NCI-H1105 (cell line): ENCODE measurements around the gene CAMK4.
"Not testable (repeated sequence)": the region's sequence is repeated elsewhere in the genome, so short reads cannot be mapped to it uniquely, and the experiment has no call there.

Experiments used
- DNase-seq: peaks from one replicate; lab custom pipeline; 2025; lab: John Stamatoyannopoulos, UW

Gene CAMK4

DNA sequence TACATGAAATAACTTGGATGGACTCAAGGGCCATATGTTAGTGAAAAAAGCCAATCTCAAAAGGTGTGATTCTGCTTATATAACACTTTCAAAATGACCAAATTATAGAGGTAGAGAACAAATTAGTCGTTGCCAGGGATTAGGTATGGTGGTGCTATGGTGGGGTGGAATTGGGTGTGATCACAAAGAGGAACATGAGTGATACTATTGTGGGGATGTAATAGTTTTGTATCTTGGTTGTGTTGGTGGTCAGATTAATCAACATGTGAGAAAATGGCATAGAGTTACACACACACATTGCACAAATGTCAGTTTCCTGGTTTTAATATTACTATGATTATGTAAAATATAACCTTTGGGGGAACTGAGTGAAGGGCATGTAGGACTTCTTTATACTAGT lies 31.9 kb downstream of the CAMK4 start:
- DNase-seq: no peak

DNA sequence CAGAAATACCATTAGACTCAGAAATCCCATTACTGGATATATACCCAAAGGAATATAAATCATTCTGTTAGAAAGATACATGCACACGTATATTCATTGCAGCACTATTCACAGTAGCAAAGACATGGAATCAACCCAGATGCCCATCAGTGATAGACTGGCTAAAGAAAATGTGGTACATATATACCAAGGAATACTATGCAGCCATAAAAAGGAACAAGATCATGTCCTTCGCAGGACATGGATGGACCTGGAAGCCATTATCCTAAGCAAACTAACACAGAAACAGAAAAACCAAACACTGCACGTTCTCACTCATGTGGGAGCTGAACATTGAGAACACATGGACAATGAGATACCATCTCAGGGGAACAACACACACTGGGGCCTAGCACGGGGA lies 33.4 kb downstream of the CAMK4 start:
- DNase-seq: not testable (repeated sequence)

DNA sequence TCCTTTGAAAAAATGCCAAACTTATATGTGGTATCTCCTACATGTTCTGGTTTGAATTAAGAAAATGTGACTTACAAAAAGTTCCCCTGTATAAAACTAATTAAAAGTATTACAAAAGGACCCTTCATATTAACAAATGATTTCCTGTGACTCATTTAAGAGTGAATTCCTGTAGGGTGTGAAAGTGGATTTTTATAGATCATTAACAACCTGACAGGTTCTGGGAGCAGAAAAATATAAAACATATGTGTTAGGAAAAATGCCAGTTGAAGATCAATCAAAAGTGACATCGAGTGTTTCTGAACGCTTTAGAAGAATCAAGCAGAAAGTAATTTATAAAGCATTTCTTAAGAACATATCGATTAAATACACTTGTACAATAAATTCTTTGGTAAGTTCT lies 35.5 kb downstream of the CAMK4 start:
- no peak for DNase-seq

DNA sequence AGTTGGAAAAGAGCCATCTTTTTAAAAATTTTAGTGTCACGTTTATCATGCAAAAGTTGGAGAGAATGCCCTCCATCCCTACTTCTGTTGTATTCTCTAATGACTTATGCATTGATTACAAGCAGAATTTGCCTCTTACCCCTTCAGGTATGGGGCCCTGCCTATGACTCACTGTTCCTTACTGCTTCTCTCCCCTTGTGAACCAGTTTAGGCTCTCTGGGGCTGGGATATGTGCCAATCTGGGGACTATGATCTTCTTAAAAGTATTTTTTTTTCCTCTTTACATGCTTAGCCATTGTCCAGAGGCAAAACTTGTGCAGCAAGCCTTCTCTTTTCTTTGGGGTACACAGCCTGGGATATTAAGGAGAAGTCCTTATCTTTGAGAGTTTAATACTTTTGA lies 37.4 kb downstream of the CAMK4 start:
- no peak for DNase-seq

DNA sequence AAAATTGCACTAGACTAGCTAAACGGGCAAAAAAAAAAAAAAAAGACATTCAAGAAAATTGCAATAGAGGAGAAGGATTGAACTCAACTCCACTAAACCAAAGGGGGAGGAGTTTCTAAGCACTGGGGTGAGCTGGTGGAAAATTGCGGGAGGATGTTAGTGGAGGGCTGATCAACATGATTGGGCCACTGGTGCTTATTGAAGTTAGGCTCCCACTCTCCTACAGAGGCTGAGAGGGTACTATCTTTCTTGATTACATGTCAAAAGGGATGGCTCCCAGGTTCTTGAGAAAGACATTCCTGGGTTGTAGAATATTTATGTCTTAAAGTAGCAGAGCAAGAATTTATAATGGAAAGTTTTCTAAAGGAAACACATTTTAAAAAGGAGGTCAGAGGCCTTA lies 38.0 kb downstream of the CAMK4 start:
- no peak for DNase-seq

DNA sequence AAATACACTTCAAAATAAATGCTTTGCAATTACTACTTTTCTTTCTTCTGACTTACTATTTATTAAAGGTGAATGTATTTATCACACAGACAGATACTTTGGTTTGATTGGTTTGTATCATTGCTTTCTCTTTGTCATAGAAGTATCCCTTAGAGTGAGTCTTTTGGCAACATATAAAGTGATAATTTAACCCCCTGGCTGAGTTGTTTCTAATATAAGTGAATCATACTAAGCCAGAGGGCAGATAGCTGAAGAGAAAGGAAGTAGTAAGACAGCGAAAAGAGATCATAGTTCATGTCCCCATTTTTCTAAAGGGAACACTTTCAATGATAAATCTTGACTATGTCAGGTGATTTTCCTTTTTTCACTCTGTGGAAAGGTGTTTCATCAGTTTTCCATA lies 38.6 kb downstream of the CAMK4 start:
- no peak for DNase-seq

DNA sequence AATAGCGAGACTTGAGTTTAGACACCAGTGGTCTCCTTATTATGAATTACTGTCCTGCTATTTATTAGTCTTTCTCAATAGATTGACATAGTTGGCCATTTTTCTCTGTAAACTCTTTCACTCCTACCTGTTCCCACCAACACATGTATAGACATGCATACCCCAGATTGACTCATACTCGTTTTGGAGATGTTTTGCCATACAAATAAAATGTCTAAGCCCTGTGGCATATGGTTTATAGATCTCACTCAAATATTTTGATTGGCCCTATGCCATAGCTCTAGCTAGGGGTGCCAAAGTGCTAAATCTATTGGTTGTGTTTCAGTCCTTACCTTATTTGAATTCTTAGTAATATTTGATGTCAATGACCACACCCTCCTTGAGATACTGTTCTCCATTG lies 42.3 kb downstream of the CAMK4 start:
- DNase-seq: no peak

DNA sequence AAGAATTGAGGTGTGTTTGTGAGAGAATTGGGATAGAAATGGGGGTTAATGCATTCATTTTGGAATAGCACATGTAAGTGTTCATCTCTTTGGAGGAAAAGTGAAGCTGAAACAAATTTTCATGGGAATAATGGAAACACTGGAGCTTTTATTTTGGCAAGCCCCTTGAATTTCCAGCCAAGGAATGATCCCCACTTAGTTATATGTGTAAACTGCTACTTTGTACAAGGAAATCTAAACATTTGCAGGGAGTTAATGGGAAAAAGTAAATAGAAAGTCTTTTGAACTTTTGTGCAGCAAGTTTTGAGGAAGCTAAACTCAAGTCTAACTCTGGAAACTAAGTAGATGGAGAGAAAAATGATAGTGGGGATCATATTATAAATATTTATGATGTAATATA lies 44.1 kb downstream of the CAMK4 start:
- no peak for DNase-seq

DNA sequence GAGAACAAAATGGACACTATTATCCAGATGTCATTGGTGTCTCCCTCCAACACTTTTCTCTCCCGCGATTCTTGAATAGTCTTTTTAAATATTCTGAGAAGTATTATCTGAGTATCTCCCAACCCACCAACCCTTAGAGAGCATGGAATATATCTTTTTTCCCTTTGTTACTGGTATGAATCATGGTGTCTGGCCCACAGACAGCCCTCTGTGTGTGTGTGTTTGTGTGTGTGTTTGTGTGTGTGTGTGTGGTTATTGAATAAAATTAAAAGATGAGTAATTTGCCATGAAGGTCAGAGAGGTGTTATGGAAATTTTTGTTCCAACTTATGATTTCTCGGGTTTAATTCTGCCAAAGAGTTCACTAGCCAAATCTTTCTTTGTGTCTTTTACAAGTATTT lies 47.7 kb downstream of the CAMK4 start:
- DNase-seq: no peak

DNA sequence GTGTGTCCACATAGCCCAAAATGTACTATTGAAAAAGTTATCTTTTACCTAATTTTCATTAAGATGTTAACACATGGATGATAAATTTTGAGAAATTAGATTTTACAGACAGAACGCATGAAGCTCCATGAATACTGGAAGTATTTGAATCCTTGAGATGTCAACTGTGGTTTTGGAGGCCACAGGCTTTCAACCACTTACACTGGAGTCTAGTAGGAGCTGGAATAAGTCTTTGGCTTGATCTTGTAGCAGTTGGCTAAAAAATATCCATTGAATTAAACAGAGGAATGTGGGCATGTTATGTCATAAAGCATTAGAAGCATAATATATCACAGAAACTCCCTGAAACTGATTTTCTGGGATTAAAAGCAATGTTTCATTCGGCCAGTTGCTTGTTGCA lies 52.9 kb downstream of the CAMK4 start:
- DNase-seq: no peak

DNA sequence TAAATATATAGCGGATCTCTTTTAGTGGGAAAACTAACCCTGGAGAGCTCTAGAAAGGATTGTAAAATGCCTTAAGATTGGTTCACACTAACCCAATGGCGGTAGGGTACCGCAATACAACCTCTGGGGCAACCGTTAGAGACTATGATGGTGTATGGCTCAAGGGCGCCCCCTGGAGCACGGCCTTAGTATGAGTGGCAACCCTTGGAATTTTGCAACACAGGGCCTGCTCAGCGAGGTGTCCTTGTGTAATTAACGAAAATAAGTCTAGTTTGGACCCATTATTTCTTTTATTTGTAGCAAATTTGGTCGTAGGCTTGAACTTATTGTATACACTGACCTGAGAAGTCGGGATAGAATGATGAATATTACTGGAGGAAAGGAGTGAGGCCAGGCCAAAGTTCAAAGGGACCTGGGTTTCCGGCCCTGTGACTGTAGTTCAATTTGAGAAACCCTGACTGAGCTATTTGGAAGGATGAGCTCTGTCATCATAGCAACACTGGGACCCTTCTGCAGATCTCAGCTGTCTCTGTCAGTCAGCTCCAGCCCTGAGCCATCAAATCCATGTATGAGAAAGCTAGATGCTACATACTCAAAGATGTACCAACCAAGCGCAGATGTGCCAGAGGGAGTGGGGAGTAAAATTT lies 54.8 kb downstream of the CAMK4 start:
- no peak for DNase-seq

DNA sequence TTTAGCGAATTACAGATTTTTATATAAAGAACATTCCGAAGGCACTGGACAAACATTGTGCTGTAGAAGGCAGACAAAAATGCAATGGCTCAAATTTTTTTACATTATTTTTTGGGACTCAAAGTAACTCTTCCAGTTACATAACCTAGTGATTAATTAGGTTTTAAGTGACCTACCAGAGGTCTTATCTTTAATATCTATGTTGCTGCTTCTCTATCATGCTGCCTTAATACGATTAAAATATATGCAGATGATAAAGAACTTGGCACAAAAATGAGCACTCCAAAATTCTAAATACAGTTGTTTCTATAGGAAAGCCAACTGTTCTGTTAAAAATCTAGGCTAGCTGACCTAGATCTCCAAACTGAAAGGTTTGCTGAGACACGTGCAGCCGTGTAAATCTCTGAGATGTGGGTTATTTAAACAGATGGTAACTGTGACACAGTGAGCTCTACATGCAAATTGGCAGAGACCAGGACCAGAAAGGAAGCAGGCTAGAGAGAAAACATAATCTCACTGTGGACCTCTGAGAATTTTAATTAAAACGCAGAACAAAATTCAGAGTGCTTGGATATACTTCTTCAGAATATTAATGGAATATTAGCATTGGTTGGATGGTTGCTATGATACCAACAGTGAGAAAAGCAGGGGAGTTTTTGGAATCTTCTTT lies 56.2 kb downstream of the CAMK4 start:
- no peak for DNase-seq

DNA sequence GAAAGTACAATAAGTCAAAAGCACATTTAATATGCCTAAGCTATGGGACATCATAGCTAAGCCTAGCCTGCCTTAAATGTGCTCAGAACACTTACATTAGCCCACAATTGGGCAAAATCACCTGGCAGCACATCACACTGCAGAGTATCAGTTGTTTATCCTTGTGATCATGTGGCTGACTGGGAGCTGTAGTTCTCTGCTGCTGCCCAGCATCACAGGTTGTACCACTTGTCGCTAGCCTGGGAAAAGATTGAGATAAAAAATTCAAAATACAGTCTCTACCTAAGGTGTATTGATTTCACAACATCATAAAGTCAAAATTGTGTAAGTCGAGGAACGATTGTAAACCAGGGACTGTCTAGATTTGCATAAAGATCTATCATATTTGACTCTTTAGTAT lies 58.6 kb downstream of the CAMK4 start:
- no peak for DNase-seq

DNA sequence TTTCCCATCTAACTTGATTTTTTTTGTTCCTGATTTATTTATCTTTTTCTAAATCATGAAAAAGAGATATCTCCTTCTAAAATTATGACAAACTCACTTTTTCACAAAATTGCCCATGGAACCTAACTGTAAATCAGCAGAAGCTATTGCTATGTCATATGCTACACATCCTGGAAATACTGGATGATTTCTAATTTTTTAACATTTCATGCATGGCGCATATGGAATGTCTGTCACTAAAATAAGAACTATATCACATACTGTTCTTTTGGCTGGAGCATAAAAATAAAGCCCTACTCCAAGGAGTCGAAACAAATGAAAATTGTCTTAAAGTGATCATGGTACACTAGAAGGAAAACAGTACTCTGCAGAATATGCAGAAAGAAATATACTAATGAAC lies 60.6 kb downstream of the CAMK4 start:
- no peak for DNase-seq

DNA sequence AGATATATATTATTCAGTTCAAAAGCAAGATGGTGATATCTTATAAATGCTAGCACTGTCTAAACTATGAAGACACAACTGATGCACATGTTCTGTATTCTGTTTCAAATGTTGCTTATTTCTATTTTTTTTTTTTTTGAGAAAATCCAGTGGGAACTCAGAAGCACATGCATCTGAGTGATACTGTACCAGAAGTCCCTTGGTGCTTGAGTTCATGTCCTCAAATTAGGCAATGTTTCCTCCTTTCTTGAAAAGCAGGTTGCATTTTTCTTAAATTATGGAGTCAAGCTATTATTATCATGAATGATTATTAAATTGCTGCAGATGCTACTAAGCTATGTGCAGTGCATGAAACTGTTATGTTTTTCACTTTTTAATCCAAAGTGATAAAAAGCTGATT lies 70.4 kb downstream of the CAMK4 start:
- DNase-seq: no peak

DNA sequence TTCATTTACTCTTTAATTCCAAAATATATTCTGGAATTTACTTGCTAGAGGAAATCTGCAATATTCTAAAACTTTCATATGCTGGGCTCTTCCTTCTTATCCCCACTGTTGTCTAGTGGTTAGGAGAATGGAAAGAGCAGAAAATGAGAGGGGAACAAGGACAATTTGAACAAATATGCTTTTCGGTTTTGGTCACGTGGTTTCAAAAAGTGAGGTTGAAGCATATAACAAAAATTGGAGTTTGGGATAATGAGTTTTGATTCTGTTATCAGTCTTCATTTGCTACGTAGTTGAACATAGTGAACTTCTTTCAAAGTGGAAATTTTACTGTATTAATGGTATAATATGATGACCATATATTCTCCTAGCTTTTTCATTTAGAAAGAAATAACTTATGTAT lies 71.5 kb downstream of the CAMK4 start:
- no peak for DNase-seq

DNA sequence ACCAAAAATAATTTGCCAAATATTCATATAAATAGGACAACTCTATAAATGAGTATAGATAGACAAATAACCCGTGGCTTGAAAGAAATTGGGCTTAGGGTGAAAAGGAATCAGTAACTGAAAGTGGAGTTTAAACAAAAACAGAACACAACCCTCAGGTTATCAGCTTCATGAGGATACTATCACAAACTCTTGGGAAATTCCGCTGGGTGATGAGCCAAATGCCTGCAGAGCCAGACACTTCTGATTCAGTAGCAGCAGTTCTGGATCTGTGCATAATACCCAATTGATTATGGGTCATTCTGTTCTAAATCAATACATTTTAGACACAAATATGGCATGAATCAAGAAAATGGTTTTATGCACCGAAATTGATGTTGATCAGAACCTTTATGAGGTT lies 72.4 kb downstream of the CAMK4 start:
- no peak for DNase-seq

DNA sequence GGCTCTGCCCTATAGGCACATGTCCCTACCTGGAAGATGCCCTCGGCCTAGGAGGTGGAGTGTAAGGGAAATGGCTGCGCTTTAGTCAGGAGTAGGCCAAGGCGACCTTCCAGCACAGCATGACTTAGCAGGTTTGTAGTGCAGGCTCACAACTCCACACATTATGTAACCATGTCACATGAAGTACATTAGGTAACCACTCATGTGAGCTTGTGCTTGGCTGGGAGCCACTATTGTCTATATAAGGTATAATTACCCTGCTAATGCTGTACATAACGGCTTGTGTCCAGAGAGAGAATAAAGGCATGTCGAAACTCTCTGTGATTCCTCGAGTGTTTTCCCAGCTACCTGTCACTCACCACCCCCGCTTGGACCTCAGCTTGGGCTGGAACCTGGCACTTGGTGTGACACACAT lies 74.9 kb downstream of the CAMK4 start:
- no peak for DNase-seq

DNA sequence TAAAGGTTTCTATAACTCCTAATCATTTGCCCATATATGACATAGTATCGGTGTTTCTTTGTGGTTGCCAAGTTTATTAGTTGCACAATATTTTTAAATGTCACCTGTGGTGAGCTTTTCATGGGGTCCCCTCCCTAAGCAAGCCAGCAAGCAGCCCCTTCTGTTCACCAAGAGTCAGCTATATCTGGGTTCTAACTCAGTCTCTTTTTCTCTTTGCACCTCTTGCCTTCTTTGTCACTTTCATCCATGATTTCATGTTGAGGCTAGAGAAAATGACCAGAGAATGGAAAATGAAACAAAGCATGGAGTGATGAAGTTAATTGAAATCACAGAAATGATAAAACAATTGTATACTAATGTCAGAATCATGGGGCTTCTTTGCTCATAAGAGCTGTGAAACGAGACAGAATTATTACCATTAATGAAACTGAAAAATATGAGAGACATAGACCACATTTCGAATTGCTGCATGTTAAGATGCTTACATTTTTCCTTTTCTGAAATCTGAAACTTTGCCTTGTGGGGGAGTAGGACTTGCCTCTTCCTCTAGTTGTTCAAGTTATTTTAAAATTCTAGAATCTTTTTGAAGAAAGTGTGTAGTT lies 75.7 kb downstream of the CAMK4 start:
- no peak for DNase-seq

DNA sequence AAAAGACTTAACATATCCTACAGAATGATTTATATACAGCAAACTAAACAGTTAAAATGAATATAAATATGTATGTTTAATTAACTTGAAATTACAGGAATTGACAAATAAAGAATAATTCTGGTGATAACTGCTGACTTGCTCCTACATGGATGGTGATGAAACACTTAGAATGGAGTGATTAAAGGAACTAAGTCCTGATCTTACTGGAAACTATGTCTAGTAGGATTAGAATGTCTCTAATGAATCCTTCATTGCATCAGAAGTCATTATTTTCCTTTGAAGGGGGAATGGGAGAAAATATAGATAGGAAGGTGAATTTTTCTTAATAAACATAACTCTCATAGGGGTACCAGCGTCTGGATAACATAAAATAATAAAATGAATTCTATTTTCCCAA lies 77.1 kb downstream of the CAMK4 start:
- no peak for DNase-seq

DNA sequence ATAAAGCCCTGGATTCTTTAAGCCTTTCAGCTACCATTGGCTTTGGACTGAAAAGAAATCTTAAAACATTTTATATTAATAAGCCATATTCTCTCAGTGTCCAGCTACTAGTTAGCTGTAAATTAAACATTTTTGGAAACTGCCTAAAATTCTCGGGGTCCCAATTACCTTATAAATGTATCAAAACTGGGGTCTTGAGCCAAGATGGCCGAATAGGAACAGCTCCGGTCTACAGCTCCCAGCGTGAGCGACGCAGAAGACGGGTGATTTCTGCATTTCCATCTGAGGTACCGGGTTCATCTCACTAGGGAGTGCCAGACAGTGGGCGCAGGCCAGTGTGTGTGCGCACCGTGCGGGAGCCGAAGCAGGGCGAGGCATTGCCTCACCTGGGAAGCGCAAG lies 77.9 kb downstream of the CAMK4 start:
- DNase-seq: not testable (repeated sequence)

DNA sequence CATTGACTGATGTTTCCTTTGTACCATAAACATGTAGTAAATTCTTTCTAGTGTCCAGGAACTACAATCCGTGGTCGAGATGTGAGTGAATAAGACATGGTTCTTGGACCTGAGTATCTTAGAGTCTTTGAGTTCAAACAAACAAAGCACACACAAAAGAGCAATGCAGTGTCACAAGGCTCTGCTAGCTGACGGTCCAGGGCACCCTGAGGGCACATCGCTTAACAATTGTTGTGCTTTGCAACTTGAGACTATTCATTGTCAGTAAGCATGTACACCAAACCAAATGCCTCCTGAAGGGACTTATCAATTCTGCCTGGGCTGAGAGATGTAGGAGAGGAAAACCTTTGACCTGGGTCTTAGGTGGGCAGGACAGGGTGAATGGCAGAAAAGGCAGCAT lies 84.8 kb downstream of the CAMK4 start:
- no peak for DNase-seq

DNA sequence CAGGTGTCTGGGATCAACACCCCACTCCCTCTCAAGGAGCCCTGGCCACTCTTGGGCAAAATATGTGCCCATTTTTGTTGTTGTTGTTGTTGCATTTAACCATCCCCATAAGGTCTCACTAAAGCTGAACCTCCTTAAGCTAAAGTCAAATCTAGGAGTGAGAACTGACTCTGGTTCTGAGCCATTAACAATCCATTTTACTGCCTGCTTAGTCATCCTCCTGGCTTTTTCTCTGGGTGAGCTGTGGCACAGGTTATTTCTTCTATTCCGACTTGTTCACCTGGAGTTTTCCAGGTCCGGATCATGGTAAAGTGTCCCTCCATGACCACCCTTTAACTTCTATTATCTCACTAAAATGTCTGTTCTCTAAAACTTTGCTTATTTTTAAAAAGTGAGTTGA lies 85.2 kb downstream of the CAMK4 start:
- no peak for DNase-seq
